B cell (primary cell): ENCODE data around the gene PNPLA2. TPM values are rescaled to one million over a fixed set of nuclear protein-coding genes. Genes with fewer than 3 reads are reported as not detected.

Source experiments
- ATAC-seq: fragments of 200-7000 bp; cut with Tn5 transposase; one replicate; pipeline ENCODE4 v1.10.0; 2021; ENCODE audit warnings: low read depth, mild to moderate bottlenecking, moderate number of reproducible peaks, moderate library complexity
- CTCF ChIA-PET: fragments of 350-600 bp; sonication (Branson Sonifier 250); formaldehyde crosslinking; loops from one replicate; lab custom pipeline; 2021; ENCODE audit warnings: antibody characterized with exemption, inconsistent platforms; lab: Charles Lee
- POLR2A ChIA-PET: fragments of 350-600 bp; sonication (Branson Sonifier 250); formaldehyde crosslinking; loops from one replicate; lab custom pipeline; 2021; ENCODE audit warnings: antibody characterized with exemption; lab: Charles Lee
- DNase-seq: peaks from one replicate; pipeline ENCODE4 v3.0.0; 2013
- H2AFZ ChIP-seq: 2 replicates; pipeline ENCODE4 v1.6.1; 2012; ENCODE audit warnings: mild to moderate bottlenecking, low read depth, low read length; ENCODE audit not compliant: insufficient read depth, poor library complexity, severe bottlenecking
- H3K27ac ChIP-seq, 2 donors: 1 replicate in 1 of 2; 2 replicates in 1 of 2; pipeline ENCODE4 v1.5.1; 2012 to 2013; ENCODE audit warnings: low read length in 2 of 2, mild to moderate bottlenecking in 2 of 2, moderate library complexity in 1 of 2
- H3K27me3 ChIP-seq, 4 experiments: fragments of 200-600 bp in 1 of 4; sonication (generic) in 1 of 4; replicated peaks in 1 of 4; 1 replicate in 2 of 4; 2 replicates in 2 of 4; pipeline versions ENCODE4 v1.6.1 to v1.7.0; 2013 to 2016; ENCODE audit warnings: low read length in 3 of 4, mild to moderate bottlenecking in 2 of 4, mixed read lengths in 1 of 4, moderate library complexity in 1 of 4; ENCODE audit not compliant: insufficient read depth in 4 of 4, control insufficient read depth in 3 of 4; ENCODE audit errors: control extremely low read depth in 1 of 4
- H3K36me3 ChIP-seq, 2 experiments: replicated peaks in 1 of 2; 1 replicate in 1 of 2; 2 replicates in 1 of 2; pipeline versions ENCODE4 v1.6.1 to v1.7.1; 2013; ENCODE audit warnings: low read length in 1 of 2; ENCODE audit not compliant: insufficient read depth in 2 of 2, control insufficient read depth in 1 of 2; ENCODE audit errors: control extremely low read depth in 1 of 2, extremely low read depth in 1 of 2
- H3K4me1 ChIP-seq, 2 donors: fragments of 200-600 bp in 1 of 2; sonication (generic) in 1 of 2; 1 replicate in 1 of 2; 2 replicates in 1 of 2; pipeline versions ENCODE4 v1.5.1 to v1.6.1; 2013 to 2017; ENCODE audit warnings: low read length in 2 of 2; ENCODE audit not compliant: control insufficient read depth in 2 of 2, insufficient read depth in 2 of 2
- H3K4me2 ChIP-seq: replicated peaks from 2 replicates; pipeline ENCODE3; 2012; ENCODE audit warnings: mild to moderate bottlenecking, low read depth, low read length; ENCODE audit not compliant: poor library complexity, severe bottlenecking
- H3K4me3 ChIP-seq, 5 experiments: fragments of 200-600 bp in 1 of 5; sonication (generic) in 1 of 5; 1 replicate in 3 of 5; 2 replicates in 2 of 5; pipeline versions ENCODE4 v1.5.1 to v1.7.0; 2011 to 2016; ENCODE audit warnings: low read length in 4 of 5, mild to moderate bottlenecking in 4 of 5, low read depth in 2 of 5, control low read depth in 1 of 5, moderate library complexity in 1 of 5; ENCODE audit not compliant: insufficient read depth in 1 of 5; ENCODE audit errors: control extremely low read depth in 1 of 5, extremely low read depth in 1 of 5
- H3K79me2 ChIP-seq: fragments of 200-600 bp; sonication (generic); one replicate; pipeline ENCODE4 v1.6.0; 2016; ENCODE audit warnings: low read length; ENCODE audit not compliant: control insufficient read depth, insufficient read depth
- H3K9ac ChIP-seq: fragments of 200-600 bp; sonication (generic); 2 replicates; pipeline ENCODE4 v1.6.1; 2017; ENCODE audit warnings: mild to moderate bottlenecking, low read length, moderate library complexity
- H3K9me3 ChIP-seq, 3 donors: one replicate each; pipeline versions ENCODE4 v1.6.1 to v1.7.1; 2013; ENCODE audit warnings: low read length in 2 of 3; ENCODE audit not compliant: control insufficient read depth in 2 of 3, insufficient read depth in 1 of 3; ENCODE audit errors: control extremely low read depth in 1 of 3
- H4K20me1 ChIP-seq: 2 replicates; pipeline ENCODE4 v1.6.0; 2012; ENCODE audit warnings: mild to moderate bottlenecking, low read length; ENCODE audit not compliant: insufficient read depth, control insufficient read depth, poor library complexity, severe bottlenecking
- H3K27ac Mint-ChIP-seq: one replicate; pipeline ENCODE4 v1.8.0; 2021; ENCODE audit warnings: mixed read lengths
- H3K27me3 Mint-ChIP-seq: one replicate; pipeline ENCODE4 v1.8.0; 2021; ENCODE audit warnings: mixed read lengths
- H3K4me1 Mint-ChIP-seq: one replicate; pipeline ENCODE4 v1.8.0; 2021; ENCODE audit warnings: mixed read lengths
- H3K4me3 Mint-ChIP-seq: one replicate; pipeline ENCODE4 v1.8.0; 2021; ENCODE audit warnings: mixed read lengths
- H3K9me3 Mint-ChIP-seq: one replicate; pipeline ENCODE4 v1.8.0; 2022; ENCODE audit warnings: mixed read lengths; ENCODE audit not compliant: insufficient read depth
- EZH2 ChIP-seq: IDR thresholded peaks from 2 replicates; pipeline ENCODE4 v1.6.1; 2012; ENCODE audit warnings: borderline replicate concordance, low read depth, mild to moderate bottlenecking, moderate library complexity, low read length; ENCODE audit not compliant: insufficient read depth, poor library complexity, severe bottlenecking
- WGBS: methylation state at CpG from one replicate; pipeline ENCODE4 v1.1.5; 2013; ENCODE audit warnings: missing lambda C conversion rate; ENCODE audit not compliant: insufficient coverage; 5-methylcytosine and 5-hydroxymethylcytosine counted together
- intact Hi-C: fragments of 100-400 bp; cut with micrococcal nuclease; formaldehyde crosslinking; loops from one replicate; pipeline ENCODE4 v1.10.0; 2022
- polyA plus RNA-seq: library from polyadenylated mRNA; depleted of rRNA; stranded (reverse); fragments of >200 nt; gene quantifications from 2 replicates; pipeline ENCODE4 v1.2.3, GENCODE V29; 2012
- total RNA-seq, 2 donors: library from RNA; stranded (reverse); fragments of 120-200 nt in 1 of 2; gene quantifications; 1 replicate in 1 of 2; 2 replicates in 1 of 2; pipeline versions ENCODE4 v1.2.3 to v1.2.4, GENCODE V29; 2013 to 2022
- TF ChIP-seq, protein P1 (sequence below): fragments of 200-600 bp; IDR thresholded peaks from one replicate; pipeline ENCODE4 v1.8.0; 2022; ENCODE audit warnings: antibody characterized with exemption, mild to moderate bottlenecking

Gene PNPLA2
- total and polyA plus RNA-seq, 2 donors (not counting 1 experiment from before 2014, with no cell fraction given) = 208 to 276 TPM

DNA sequence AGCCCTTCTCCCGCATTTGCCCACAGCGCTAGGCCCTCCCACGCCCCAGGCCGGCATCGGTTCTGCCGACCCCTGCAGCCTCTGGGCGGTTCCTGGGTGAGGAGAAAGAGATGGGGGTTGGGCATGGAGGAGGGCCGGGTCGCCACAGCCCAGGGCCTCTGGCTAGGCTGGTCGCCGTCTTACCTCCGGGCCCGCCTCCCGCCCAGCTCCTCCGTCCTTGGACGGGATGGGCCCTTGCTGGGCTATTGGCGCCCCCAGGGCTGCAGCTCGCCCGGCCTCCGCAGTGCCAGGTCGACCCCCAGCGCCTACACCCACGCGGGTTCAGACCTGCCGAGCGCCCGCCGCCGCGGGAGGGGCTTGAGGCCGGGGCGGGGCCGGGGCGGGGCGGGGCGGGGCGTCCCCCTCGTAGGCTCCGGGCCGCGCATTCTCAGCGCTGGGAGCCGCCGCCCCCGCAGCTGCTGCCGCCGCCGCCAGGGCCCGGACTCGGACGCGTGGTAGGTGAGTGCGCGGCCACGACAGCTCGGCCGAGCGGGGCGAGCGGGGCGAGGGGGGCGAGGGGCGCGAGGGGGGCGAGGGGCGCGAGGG lies 13.9 kb downstream of the PNPLA2 start, which contains the start of gene CD151:
CD151 (plus strand) TSS at position 424 of the 585 bp plus-strand sequence. CDS start 3,118 bp downstream, outside the sequence.
- ChIA-PET CTCF (interaction anchor here (1.1 to 2.1 kb wide), 2 partner anchors 11 to 56 kb away, joined by 3 to 6 read pairs; partner anchors contain the start of gene TSPAN4), POLR2A (interaction anchor here (0.5 to 6.4 kb wide), 7 partner anchors 9 to 219 kb away, joined by 3 to 57 read pairs (median 4); partner anchors contain the start of genes PNPLA2, POLR2L and TSPAN4)
- no peaks in the 10 kb centered on the region for H3K9me3 Mint-ChIP-seq
- H3K27ac Mint-ChIP-seq = no peak within 1 kb of the TSS
- Histone ChIP-seq H3K79me2 (no peaks in the 10 kb centered on the region), H3K4me3 (peak within 1 kb of the TSS in 4 of 5 experiments; percentile 31 to 58 (median 54)), H2AFZ (peak within 1 kb of the TSS; percentile 49), H3K27me3 (peaks cover 0 to 62% (median 20%) of the 10 kb centered on the region in 4 experiments), H3K27ac (no peak within 1 kb of the TSS), H3K36me3 (peaks cover 0 to 3% of the 10 kb centered on the region in 2 experiments), H3K4me1 (peaks cover 56 to 64% of the 10 kb centered on the region in 2 donors), H3K9ac (peak within 1 kb of the TSS; percentile 51), H4K20me1 (peaks cover 58% of the 10 kb centered on the region), H3K4me2 (peak within 1 kb of the TSS; percentile 88), H3K9me3 (peaks cover 0 to 15% (median 0%) of the 10 kb centered on the region in 3 donors)
- H3K4me1 Mint-ChIP-seq = peaks cover 46% of the 10 kb centered on the region
- peak; percentile 60 for ATAC-seq
- DNase-seq = peak; percentile 78
- intact Hi-C loops = loop anchor here (1.0 kb wide), 1 partner anchor 10 kb away; the partner anchor contains the start of genes POLR2L and TSPAN4
- peak within 1 kb of the TSS; percentile 71 for H3K4me3 Mint-ChIP-seq
- TF ChIP-seq, protein P1, sequence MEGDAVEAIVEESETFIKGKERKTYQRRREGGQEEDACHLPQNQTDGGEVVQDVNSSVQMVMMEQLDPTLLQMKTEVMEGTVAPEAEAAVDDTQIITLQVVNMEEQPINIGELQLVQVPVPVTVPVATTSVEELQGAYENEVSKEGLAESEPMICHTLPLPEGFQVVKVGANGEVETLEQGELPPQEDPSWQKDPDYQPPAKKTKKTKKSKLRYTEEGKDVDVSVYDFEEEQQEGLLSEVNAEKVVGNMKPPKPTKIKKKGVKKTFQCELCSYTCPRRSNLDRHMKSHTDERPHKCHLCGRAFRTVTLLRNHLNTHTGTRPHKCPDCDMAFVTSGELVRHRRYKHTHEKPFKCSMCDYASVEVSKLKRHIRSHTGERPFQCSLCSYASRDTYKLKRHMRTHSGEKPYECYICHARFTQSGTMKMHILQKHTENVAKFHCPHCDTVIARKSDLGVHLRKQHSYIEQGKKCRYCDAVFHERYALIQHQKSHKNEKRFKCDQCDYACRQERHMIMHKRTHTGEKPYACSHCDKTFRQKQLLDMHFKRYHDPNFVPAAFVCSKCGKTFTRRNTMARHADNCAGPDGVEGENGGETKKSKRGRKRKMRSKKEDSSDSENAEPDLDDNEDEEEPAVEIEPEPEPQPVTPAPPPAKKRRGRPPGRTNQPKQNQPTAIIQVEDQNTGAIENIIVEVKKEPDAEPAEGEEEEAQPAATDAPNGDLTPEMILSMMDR = no peak
- TF ChIP-seq EZH2 = no peak
- peaks cover 7% of the 10 kb centered on the region for H3K27me3 Mint-ChIP-seq
- WGBS = 4% methylated on average over 63 of the region's 67 CpGs
